HG03159 (cell line): ENCODE results near the gene TENM4.

ENCODE experiments used
- ATAC-seq: cut with Tn5 transposase; IDR thresholded peaks from one replicate; pipeline ENCODE4 v1.9.1; 2021; ENCODE audit warnings: mild to moderate bottlenecking, moderate library complexity; ENCODE audit not compliant: unreplicated experiment

The TENM4 gene

DNA sequence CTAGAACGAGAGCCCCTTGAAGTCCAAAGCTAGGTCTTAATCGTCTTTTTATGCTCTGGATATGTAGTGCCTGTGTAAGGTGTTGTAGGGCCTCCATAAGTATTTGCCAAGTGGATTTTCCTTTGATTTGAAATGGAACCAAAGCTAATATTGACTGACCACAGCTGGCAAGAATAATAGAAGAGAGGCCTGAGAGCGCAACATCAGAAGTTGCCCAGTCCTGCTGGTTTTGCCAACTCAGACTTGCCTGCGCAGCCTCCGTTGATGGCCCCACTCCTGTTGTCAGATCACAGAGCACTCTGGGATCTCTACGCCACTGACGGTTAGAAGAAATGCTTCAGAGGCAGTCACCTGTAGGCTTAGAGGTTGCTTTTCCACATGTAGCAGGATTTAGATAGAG lies 251.2 kb downstream of the TENM4 start:
- ATAC-seq, result no peak

DNA sequence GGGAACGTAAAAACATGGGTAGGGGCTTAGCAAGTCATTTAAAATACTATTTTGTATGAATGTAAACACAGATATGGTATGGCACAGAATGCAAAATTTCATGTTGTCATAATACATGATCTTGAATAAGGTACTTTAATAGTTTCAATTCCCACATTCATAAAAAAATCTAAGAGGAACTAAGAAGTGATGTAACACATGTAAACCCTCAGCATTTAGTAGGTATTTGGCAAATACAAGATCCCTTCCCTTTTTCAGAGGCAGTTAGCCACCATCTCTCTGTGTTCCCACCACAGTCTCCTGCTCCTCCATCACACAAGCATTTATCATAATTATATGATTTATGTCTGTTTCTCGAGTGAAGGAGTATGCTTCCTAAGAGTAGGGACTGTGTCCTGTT lies 251.8 kb downstream of the TENM4 start:
- ATAC-seq, result no peak

DNA sequence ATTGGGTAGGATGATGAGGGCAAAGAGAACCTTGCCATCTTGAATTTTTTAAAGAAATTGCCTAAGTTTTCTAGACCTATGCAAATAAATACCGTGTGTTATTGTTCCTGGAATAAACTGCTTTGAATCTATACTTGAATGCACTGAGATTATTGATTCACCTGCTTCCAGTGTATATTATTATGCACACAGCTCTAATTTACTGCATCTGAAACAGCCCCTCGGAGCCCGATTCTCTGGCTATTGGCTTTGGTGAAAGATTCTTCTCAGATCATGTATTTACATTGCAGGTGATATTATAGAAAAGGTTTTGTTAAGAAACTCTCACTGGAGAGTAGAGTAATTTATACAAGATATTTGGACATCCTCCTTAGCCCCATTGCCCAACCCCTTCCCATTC lies 254.2 kb downstream of the TENM4 start:
- ATAC-seq, result no peak

DNA sequence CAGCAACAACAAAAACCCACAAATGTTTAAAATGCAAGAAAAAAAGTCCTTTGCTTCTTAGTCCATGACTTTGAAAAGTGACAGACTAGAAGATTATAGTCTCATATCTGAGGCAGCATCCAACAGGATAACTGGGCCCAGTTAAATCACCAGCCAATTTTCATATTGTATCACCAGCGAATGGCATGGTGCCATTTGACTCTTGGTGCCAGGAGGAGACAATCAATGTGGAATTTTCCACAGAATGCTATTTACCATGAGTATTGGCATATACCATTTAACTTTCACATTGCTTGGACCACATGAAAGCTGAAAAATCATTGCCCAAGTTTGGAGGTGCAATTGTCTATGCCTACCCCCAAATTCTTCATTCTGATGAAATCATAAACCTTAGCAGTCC lies 255.5 kb downstream of the TENM4 start:
- no peak for ATAC-seq

- ATAC-seq, result no peak
Measured at GRCh38 chr11:79184285-79184684, 256.5 kb downstream of the TENM4 start.

DNA sequence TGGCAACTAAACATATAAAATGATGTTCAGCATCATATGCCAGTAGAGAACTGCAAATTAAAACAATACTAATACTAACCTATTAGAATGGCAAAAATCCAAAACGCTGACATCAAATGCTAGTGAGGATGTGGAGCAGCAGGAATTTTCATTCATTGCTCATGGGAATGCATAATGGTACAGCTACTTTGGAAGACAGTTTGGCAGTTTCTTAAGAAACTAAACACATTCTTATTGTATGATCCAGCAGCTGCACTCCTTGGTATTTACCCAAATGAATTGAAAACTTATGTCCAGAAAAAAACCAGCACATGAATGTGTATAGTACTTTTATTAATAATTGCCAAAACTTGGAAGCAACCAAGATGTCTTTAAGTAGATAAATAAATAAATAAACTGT lies 258.0 kb downstream of the TENM4 start:
- no peak for ATAC-seq

DNA sequence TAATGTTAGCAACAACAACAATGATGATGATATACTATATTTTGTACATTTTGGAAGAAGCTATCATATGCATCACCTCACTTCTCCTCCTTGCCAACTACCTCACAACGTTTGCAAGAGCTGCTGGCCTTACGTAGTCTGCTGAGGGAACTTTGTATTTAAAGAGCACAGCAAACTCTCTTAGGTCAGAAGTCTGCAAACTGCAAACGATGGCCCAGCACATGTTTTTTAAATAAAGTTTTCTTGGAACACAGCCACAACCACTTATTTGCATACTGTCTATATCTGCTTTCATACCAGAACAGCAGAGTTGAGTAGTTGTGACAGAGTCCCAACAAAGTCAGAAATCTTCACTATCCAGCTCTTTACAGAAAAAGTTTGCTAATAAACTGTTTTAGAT lies 261.7 kb downstream of the TENM4 start:
- ATAC-seq, result no peak

DNA sequence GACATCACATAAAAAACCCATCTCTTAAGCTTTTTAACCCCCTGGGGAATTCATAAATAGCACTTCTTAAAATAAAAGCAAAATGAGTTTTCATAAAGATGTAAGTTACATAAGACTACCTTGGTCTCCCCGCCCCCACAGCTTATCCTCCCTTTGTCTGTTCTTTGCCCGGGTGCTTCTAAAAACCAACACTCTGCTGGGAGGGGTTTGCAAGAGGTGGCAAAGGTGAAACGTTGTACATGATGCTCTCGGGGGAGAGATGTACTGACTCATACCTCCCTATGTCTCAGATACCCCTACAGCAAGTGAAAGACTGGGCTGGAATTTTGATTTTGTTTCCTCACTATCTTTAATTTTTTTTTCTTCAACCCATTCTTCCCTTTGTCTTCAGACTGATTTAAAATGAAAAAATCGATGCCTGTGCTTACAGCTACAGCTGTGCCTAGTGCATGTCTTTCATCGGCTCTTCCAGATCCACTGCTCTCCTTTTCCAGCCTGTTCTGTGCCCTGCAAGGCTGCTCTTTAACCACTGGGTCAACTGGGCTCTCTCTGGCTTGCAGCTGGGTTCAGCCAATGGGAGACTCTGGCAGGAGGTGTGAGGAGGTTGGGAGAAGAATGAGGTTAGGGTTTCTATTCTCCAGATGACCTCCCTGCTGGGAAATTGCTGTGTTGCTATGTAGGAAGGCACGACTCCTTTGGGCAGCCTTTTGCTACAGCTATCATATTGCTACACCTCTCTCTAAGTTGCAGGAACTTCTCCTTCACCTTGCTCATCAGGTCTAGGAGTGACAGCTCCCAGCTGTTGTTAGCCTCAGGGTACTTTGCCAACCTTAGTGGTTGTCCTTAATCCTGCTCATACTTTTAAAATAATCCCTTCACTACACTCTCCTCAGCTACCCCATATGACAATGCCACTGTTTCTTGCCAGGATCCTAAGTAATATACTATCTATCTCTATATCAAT lies 266.5 kb downstream of the TENM4 start:
- no peak for ATAC-seq

DNA sequence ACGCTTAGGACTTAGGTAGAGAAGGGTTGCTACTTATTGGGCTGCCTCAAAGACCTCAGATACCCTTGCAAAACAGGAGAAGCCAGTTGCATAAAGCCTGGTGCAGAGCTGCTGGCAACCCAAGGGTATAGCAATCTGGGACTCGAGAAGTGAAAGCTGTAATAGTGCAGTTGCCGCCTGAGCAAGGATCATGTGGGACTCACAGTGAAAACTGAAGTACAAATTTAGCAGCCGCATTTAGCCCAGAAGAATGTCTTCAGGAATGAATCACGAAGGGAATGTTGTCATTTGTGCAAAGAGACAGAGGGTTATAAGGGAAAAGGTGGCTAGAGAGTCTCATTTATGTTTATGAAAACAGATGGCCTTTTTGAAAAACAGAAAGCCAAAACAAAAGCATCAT lies 267.2 kb downstream of the TENM4 start:
- ATAC-seq, result no peak

DNA sequence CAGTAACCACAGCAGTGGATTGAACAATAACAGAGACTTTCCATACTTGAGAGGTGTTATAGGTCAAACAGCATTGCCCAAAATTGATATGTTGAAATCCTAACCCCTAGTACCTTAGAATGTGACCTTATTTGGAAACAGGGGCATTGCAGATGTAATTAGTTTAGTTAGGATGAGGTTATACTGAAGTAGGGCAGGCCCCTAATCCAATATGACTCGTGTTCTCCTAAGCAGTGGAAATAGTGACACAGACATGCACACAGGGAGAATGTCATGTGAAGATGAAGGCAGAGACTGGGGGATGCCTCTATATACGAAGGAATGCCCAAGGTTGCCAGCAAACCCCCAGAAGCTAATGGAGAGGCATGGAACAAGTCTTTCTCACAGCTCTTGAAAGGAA lies 270.5 kb downstream of the TENM4 start:
- no peak for ATAC-seq

DNA sequence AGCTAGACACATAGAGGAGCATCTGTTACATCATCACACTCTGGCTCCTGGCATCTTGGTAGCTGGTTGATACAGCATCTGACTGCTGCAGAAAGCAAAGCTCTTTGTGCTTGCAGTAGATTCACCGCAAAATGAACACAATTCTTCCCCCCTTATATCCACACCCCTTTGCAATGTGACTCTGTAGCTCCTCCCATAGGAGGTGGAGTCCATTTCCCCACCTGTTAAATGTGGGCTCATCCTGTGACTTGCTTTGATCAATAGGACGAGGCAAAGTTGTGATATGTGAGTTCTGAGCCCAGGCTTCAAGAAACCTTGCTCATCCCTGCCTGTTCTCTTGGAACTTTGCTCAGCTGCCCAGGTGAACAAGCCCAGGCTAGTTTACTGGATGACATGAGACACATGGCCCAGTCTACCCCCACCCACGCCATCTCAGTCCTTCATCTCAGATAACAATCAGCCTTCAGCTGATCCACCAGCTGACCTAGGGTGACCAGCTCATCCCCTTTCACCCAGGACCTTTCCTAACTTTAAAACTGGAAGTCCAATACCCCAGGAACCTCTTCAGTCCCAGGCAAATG lies 272.2 kb downstream of the TENM4 start:
- ATAC-seq, result no peak

GRCh38 chr11:79167510-79168188 lies 273.2 kb downstream of the TENM4 start:
- no peak for ATAC-seq

GRCh38 chr11:79165908-79166307 lies 274.9 kb downstream of the TENM4 start:
- no peak for ATAC-seq

GRCh38 chr11:79160791-79161403 lies 279.9 kb downstream of the TENM4 start:
- no peak for ATAC-seq

GRCh38 chr11:79159657-79160450 lies 281.0 kb downstream of the TENM4 start:
- no peak for ATAC-seq

- ATAC-seq, result no peak
Measured at GRCh38 chr11:79157738-79158137, 283.1 kb downstream of the TENM4 start.

- ATAC-seq, result no peak
Measured at GRCh38 chr11:79156031-79156430, 284.8 kb downstream of the TENM4 start.

DNA sequence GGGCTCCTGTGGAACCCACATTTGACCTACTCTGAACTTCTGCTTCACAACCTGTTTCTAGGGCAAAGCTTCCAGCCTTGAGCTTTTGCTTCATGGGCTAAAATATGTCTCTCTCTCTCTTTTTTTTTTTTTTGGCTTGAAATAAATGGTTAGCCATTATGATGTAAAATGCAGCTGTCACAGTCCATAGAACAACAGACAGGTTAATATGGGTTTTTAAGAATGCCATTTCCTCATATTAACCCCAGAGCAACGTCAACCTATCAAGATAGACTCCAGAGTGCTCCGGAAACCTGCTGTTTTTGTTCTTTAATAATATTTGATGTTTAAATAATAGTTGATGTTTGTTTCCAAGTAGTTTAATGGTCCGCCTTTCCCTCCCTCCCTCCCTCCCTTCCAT lies 285.6 kb downstream of the TENM4 start:
- no peak for ATAC-seq

DNA sequence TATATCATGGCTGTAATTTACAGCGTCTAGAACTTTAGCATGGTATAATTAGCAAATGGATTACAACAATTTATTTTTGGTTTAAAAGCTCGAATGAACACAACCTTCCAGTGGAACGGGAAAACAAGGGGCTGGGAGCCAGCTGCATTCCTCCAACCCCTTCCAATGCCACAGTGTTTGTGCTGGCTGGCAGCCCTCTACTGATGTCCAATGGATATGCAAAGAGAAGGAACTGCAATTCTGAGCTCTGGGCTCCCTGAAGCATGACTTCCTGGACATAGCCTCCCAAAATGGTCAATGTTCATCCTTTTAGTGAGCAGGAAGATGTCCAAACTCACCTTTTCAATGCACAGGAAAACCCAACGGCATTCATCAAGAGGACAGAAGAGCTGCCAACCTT lies 288.3 kb downstream of the TENM4 start:
- no peak for ATAC-seq

GRCh38 chr11:79151396-79151795 lies 289.4 kb downstream of the TENM4 start:
- no peak for ATAC-seq

- ATAC-seq, result no peak
Measured at GRCh38 chr11:79150966-79151365, 289.9 kb downstream of the TENM4 start.
